Putamen (tissue), 1 donor: Measurements from ENCODE around the gene BCAS3.
"Not testable (repeated sequence)": the region's sequence is repeated elsewhere in the genome, so short reads cannot be mapped to it uniquely, and the experiment has no call there.

ENCODE experiments used
- DNase-seq: peaks from one replicate; pipeline ENCODE4 v3.0.0-alpha.2; 2016; ENCODE audit warnings: low spot score

The BCAS3 gene

DNA sequence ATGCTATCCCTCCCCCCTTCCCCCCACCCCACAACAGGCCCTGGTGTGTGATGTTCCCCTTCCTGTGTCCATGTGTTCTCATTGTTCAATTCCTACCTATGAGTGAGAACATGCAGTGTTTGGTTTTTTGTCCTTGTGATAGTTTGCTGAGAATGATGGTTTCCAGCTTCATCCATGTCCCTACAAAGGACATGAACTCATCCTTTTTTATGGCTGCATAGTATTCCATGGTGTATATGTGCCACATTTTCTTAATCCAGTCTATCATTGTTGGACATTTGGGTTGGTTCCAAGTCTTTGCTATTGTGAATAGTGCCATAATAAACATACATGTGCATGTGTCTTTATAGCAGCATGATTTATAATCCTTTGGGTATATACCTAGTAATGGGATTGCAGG lies 258.3 kb downstream of the BCAS3 start:
- not testable (repeated sequence) for DNase-seq

DNA sequence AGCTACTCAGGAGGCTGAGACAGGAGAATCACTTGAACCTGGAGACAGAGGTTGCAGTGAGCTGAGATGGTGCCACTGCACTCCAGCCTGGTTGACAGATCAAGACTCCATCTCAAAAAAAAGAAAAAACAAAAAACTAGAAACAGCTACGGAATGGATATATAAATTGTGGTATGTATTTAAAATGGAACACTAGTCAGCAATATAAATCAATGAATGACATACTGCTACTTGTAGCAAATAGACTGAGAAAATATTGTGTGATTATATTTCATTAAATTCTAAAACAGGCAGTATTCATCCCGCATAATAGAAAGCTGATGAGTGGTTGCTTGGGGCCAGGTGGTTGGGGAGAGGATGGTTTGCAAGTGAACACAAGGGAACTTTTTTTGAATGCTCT lies 261.7 kb downstream of the BCAS3 start:
- DNase-seq: no peak

- DNase-seq: peak; percentile 1
These were observed 263.4 kb downstream of the BCAS3 start for GRCh38 chr17:60941028-60941427.

DNA sequence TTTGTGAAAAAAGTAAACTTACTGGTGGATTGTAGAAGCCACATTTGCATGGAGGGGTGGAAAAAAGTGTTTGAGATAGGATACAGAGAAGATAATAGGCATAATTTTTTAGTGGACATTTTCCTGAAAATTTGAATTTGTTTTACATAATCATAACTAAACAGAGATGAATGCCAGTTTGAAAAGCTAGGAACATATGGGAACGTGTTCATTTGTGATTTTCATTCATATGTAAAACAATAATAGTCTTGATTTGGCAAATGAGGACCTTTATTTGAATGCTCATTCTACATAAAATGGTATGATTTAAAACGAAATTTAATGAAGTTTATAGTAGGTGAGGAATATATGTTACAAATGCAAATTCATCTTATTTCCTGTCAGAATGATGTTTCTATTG lies 263.9 kb downstream of the BCAS3 start:
- DNase-seq: no peak

DNA sequence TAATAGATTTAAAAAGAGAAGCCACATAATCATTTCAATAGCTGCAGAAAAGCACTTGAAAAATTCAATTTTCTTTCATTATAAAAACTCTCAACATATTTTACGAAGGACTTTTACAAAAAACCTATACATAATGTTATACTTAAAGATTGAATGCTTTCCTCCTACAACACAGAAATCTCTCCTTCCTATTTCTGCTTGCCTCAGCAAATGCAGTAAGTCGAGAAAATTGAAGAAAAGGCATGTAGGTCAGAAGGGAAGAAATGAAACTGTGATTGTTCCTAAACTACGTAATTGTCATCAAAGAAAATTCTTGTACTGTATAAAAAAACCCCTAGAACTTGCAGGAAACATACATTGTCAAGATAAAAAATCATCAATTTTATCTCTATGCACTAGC lies 267.1 kb downstream of the BCAS3 start:
- no peak for DNase-seq

DNA sequence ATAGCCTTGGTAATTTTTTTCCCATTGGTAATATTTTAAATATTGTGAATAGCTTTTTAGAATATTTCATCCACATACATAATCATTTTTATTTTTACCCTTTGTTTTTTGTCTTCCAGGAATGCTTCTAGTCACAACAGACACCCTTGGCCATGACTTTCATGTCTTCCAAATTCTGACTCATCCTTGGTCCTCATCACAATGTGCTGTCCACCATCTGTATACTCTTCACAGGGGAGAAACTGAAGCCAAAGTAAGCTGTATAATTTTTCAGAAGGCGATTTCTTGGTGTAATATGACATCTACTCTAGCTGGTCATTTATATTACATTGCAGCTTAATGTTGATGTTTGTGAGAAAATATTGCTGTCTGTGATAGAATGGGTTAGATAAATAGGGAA lies 269.4 kb downstream of the BCAS3 start:
- no peak for DNase-seq

GRCh38 chr17:60947543-60947942 lies 269.9 kb downstream of the BCAS3 start:
- no peak for DNase-seq

GRCh38 chr17:60952747-60953146 lies 275.1 kb downstream of the BCAS3 start:
- no peak for DNase-seq

- no peak for DNase-seq
These were observed 281.4 kb downstream of the BCAS3 start for GRCh38 chr17:60959011-60959410.

- no peak for DNase-seq
These were observed 282.0 kb downstream of the BCAS3 start for GRCh38 chr17:60959696-60960095.

GRCh38 chr17:60960398-60961065 lies 282.9 kb downstream of the BCAS3 start:
- DNase-seq: no peak

DNA sequence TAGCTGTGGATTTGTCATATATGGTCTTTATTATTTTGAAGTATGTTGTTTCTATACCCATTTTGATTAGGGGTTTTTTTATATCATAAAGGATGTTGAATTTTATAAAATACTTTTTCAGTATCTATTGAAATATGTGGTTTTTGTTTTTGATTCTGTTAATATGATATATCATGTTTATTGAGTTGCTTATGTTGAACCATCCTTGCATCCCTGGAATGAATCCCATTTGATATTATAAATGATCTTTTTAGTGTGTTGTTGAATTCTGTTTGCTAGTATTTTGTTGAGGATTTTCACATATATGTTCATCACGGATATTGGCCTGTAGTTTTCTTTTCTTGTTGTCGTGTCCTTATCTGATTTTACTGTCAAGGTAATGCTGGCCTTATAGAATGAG lies 286.5 kb downstream of the BCAS3 start:
- DNase-seq: no peak

GRCh38 chr17:60968266-60968665 lies 290.6 kb downstream of the BCAS3 start:
- no peak for DNase-seq

GRCh38 chr17:60969500-60970037 lies 291.9 kb downstream of the BCAS3 start:
- DNase-seq: no peak

GRCh38 chr17:60970741-60971140 lies 293.1 kb downstream of the BCAS3 start:
- no peak for DNase-seq

DNA sequence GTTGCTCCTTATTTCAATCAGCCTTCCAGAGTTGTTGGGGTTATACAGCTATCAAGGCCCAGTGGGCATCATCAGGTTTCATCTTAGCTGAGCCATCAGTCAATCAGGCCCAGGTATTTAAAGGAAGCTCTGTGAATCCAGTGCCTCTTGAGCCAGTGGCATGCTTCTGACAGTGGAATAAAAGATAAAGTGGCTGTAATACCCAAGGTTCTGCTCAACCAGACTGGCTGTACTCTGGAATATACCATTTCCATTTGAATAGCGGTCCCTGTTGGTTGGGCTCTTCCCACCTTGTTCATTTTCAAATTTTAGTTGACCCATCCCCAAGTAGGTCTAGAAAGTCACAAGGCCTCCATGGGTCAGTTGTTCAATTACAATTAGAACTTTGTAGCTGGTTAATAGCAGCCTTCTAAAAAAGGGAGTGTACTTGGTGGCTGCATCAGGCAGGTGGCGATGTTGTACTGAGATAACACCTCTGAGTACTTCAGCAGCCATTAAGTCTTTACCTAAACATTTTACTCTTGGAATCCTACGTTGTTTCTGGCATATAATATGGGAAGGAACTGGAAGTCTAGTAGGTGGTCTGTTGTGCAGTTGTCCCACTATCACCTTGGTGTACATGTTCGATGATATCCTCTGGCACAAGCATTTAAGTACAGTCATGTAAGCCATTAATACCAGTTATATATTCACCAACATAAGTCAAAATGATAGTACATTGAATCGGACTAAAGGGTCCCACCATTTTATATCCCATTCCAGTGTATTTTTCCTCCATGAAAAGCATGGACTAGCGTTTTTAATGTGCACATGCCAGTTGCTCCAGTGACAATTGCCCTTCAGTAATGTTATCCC lies 294.1 kb downstream of the BCAS3 start:
- no peak for DNase-seq

DNA sequence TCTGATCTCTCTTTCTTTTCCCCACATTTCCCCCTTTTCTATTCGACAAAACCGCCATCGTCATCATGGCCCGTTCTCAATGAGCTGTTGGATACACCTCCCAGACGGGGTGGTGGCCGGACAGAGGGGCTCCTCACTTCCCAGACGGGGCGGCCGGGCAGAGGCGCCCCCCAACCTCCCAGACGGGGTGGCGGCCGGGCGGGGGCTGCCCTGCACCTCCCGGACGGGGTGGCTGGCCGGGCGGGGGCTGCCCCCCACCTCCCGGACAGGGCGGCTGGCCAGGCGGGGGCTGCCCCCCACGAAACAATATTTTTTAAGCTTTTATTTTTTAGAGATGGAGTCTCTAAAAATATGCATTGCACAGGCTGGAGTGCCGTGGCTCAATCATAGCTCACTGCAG lies 299.2 kb downstream of the BCAS3 start:
- DNase-seq: not testable (repeated sequence)

DNA sequence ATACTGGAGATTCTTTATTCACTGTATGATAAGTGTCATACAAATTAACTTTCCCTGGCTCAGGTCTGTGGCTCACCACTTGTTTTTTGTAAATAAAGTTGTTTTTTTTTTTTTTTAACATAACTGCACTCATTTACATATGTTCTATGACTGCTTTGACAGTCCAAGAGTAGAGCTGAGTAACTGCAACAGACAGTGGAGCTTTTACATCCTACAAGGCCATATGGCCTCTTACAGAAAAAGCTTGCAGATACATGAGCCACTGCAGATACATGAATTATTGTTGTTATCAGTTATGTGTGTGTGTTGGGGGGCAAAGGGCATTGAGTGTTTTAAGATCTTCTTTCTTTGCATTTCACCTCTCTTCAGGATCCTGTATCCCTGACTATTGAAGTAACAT lies 311.7 kb downstream of the BCAS3 start:
- DNase-seq: no peak

DNA sequence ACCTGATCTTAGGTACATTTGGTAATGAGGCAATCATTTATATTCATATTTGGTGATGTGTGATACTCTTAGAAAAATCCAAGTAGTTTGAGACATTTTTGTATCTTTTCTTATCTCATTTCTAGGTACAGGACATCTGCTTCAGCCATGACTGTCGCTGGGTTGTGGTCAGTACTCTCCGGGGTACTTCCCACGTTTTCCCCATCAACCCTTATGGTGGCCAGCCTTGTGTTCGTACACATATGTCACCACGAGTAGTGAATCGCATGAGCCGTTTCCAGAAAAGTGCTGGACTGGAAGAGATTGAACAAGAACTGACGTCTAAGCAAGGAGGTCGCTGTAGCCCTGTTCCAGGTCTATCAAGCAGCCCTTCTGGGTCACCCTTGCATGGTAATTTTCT lies 312.2 kb downstream of the BCAS3 start:
- DNase-seq: no peak

DNA sequence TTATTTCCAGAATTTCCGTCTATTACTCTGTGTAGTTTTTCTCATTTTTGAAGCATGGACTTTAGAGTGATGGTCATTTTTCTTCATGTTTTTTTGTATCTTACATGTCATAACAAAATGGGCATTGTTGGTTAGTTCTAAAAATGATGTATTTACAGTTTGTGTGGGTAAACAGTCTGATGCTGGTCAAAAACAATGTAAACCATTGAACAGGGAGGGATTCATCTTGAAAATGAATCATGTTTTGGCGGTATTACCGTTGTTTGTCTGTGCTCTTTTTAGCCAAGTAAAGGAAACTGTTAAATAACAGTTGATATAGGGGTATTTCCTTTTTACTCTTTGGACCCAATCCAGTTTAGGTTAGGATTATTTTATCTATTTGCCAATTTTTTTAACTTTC lies 315.8 kb downstream of the BCAS3 start:
- no peak for DNase-seq

- DNase-seq: no peak
These were observed 318.0 kb downstream of the BCAS3 start for GRCh38 chr17:60995680-60996079.

GRCh38 chr17:61000911-61001310 lies 323.3 kb downstream of the BCAS3 start:
- no peak for DNase-seq

- peak; percentile 17 for DNase-seq
These were observed 324.7 kb downstream of the BCAS3 start for GRCh38 chr17:61002316-61002736.
